Measurements from ENCODE around the gene TREM2. TPM values are rescaled to one million over a fixed set of nuclear protein-coding genes. Genes with fewer than 3 reads are reported as not detected.

Gene TREM2
- total RNA-seq, 2 experiments from 2014 or later = not detected

DNA sequence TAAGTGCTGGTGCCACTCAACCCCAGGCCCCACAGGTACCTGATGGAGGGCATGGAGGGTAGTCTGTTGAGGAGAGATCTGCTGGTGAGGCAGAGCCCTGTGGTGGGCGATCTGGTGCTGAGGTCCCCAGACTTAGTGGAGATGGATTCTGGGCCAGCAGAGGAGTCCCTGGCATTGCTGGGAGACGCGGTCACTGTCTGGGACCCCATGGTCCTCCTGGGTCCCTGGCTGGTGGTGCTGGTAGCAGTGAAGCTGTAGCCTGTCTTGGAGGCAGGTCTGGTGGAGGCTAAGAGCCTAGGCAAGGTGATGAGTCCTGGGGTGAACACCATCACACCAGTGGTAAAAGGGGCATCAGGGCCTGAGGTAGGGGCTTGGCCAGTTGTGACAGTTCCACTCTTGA, 31.5 kb upstream of the TREM2 start:
- Mint-ChIP-seq H3K9me3 (no peaks in the 10 kb centered on the region), H3K36me3 (ENCODE audit: low read depth) (peaks cover 26% of the 10 kb centered on the region), H3K4me3 (no peak overlapping the region), H3K27me3 (no peaks in the 10 kb centered on the region), H3K27ac (peak overlapping the region; percentile 100), H3K4me1 (ENCODE audit: low read depth) (peaks cover 56% of the 10 kb centered on the region)
- CTCF ChIA-PET = no interaction called here
- no peak overlapping the region for H3K4me3 ChIP-seq (ENCODE audit: low read length)
- POLR2A ChIA-PET = no interaction called here
- ATAC-seq (ENCODE audit: poor library complexity) = no peak
- TF ChIP-seq, protein P1, sequence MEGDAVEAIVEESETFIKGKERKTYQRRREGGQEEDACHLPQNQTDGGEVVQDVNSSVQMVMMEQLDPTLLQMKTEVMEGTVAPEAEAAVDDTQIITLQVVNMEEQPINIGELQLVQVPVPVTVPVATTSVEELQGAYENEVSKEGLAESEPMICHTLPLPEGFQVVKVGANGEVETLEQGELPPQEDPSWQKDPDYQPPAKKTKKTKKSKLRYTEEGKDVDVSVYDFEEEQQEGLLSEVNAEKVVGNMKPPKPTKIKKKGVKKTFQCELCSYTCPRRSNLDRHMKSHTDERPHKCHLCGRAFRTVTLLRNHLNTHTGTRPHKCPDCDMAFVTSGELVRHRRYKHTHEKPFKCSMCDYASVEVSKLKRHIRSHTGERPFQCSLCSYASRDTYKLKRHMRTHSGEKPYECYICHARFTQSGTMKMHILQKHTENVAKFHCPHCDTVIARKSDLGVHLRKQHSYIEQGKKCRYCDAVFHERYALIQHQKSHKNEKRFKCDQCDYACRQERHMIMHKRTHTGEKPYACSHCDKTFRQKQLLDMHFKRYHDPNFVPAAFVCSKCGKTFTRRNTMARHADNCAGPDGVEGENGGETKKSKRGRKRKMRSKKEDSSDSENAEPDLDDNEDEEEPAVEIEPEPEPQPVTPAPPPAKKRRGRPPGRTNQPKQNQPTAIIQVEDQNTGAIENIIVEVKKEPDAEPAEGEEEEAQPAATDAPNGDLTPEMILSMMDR (IDR thresholded peaks at IDR 0.05) = no peak
- intact Hi-C loops (cut with DNase I, micrococcal nuclease) = loop anchor here (5.0 kb wide), 2 partner anchors 43 to 123 kb away; no protein-coding TSS in a partner anchor
- peaks cover 11% of the 10 kb centered on the region for H3K36me3 ChIP-seq (ENCODE audit: insufficient read depth, low read length)
- H3K27ac ChIP-seq (ENCODE audit: low read depth in 1 of 2, low read length in 2 of 2) = no peak overlapping the region
- peaks cover 4 to 8% of the 10 kb centered on the region in 2 experiments for H3K9me3 ChIP-seq (ENCODE audit: control insufficient read depth in 1 of 2, insufficient read depth in 1 of 2, low read length in 2 of 2)
- no peaks in the 10 kb centered on the region for H3K27me3 ChIP-seq (ENCODE audit: control insufficient read depth in 1 of 2, insufficient read depth in 2 of 2, low read length in 2 of 2)
- H3K4me1 ChIP-seq (ENCODE audit: insufficient read depth, low read length) = peaks cover 36% of the 10 kb centered on the region
- DNase-seq = no peak

DNA sequence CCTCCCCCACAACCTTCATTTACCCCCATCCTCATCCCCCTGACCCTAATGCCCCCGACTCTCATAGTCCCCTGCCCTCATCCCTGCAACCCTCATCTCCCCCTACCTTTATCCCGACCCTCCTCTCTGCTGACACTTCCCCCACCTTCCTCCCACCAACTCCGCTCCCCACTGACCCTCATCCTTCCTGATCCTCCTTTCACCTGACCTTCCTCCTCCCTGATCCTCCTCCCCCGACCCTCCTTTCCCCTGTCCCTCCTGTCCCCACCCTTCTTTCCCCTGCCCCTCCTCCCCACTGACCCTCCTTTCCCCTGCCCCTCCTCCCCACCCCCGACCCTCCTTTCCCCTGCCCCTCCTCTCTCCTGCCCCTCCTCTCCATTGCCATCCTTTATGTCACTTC, 31.0 kb upstream of the TREM2 start:
- Histone ChIP-seq H3K4me3 (ENCODE audit: low read length) (no peak overlapping the region), H3K27ac (ENCODE audit: low read depth in 1 of 2, low read length in 2 of 2) (no peak overlapping the region), H3K27me3 (ENCODE audit: control insufficient read depth in 1 of 2, insufficient read depth in 2 of 2, low read length in 2 of 2) (no peaks in the 10 kb centered on the region), H3K9me3 (ENCODE audit: control insufficient read depth in 1 of 2, insufficient read depth in 1 of 2, low read length in 2 of 2) (peaks cover 4 to 8% of the 10 kb centered on the region in 2 experiments), H3K36me3 (ENCODE audit: insufficient read depth, low read length) (peaks cover 11% of the 10 kb centered on the region), H3K4me1 (ENCODE audit: insufficient read depth, low read length) (peaks cover 31% of the 10 kb centered on the region)
- POLR2A ChIA-PET = no interaction called here
- Mint-ChIP-seq H3K36me3 (ENCODE audit: low read depth) (peaks cover 26% of the 10 kb centered on the region), H3K27ac (peak overlapping the region; percentile 100), H3K4me1 (ENCODE audit: low read depth) (peaks cover 56% of the 10 kb centered on the region), H3K4me3 (no peak overlapping the region), H3K9me3 (no peaks in the 10 kb centered on the region), H3K27me3 (no peaks in the 10 kb centered on the region)
- ATAC-seq (ENCODE audit: poor library complexity) (no peak), DNase-seq (no peak)
- TF ChIP-seq, protein P1 (IDR thresholded peaks at IDR 0.05) = no peak
- intact Hi-C loops (cut with DNase I, micrococcal nuclease) = loop anchor here (5.0 kb wide), 2 partner anchors 43 to 123 kb away; no protein-coding TSS in a partner anchor
- CTCF ChIA-PET = no interaction called here

DNA sequence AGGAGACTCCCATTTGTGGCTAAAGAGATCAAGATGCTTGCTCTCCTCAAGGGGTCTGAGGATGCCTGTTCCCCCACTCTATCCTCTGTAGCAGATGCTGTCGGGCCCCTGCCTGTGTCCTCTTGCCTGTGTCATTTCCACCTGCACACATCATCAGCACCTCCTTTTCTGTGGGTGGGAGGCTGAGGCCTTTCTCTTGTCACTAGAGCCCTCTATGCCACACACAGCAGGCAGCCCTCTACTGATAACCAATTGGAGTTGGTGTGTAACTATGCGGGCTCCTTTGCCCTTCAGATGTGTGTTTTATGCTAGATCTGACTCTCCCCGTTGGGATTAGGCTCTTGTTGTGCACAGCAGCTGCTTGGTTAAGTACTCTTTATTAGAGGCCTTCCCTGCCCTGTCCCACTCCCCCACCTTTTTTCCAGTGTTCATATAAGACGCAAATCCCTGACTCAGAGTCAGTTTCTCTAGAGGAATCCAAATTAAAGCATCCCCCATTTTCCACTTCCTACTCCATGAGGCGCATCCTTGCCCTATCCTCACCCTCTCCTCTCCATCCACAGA, 30.3 kb upstream of the TREM2 start:
- Histone ChIP-seq H3K36me3 (ENCODE audit: insufficient read depth, low read length) (peaks cover 11% of the 10 kb centered on the region), H3K9me3 (ENCODE audit: control insufficient read depth in 1 of 2, insufficient read depth in 1 of 2, low read length in 2 of 2) (peaks cover 4 to 8% of the 10 kb centered on the region in 2 experiments), H3K4me1 (ENCODE audit: insufficient read depth, low read length) (peaks cover 32% of the 10 kb centered on the region), H3K27me3 (ENCODE audit: control insufficient read depth in 1 of 2, insufficient read depth in 2 of 2, low read length in 2 of 2) (no peaks in the 10 kb centered on the region), H3K27ac (ENCODE audit: low read depth in 1 of 2, low read length in 2 of 2) (no peak overlapping the region), H3K4me3 (ENCODE audit: low read length) (no peak overlapping the region)
- intact Hi-C loops (cut with DNase I, micrococcal nuclease) = loop anchor here (5.0 kb wide), 2 partner anchors 44 to 124 kb away; no protein-coding TSS in a partner anchor
- Mint-ChIP-seq H3K4me1 (ENCODE audit: low read depth) (peaks cover 56% of the 10 kb centered on the region), H3K9me3 (no peaks in the 10 kb centered on the region), H3K36me3 (ENCODE audit: low read depth) (peaks cover 26% of the 10 kb centered on the region), H3K27ac (peak overlapping the region; percentile 5), H3K4me3 (no peak overlapping the region), H3K27me3 (no peaks in the 10 kb centered on the region)
- ATAC-seq (ENCODE audit: poor library complexity) (no peak), DNase-seq (no peak)
- TF ChIP-seq, protein P1 (IDR thresholded peaks at IDR 0.05) = no peak
- ChIA-PET POLR2A (no interaction called here), CTCF (no interaction called here)
